ENCODE results near the gene TMEM69. TPM values are rescaled to one million over a fixed set of nuclear protein-coding genes. Genes with fewer than 3 reads are reported as not detected.

The TMEM69 gene
- total and polyA plus RNA-seq, 10 of the 15 experiments (the other 5 are each of a cell fraction or from before 2014, with no cell fraction given) = 44.6 to 162 (median 88.8) TPM

DNA sequence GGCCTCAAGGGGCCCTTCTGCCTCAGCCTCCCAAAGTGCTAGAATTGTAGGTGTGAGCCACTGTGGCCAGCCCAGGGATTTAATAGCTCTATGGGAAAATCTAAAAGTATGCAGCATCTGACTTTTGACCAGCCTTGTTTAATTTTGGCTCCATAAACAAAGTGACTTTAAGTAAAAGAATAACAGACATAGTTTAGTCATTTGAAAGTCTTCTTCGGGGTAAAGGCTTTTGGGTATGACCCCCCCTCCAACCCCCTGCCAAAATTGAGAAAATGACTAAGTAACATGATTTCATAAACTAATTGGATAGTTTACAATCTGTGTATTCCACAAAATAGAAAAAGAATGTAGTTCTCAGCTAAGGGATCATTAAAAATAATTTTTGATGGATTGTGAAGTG lies 18.6 kb upstream of the TMEM69 start:
- Histone ChIP-seq H3K27ac (ENCODE audit: control insufficient read depth, insufficient read depth) (no peak overlapping the region), H3K79me2 (ENCODE audit: control insufficient read depth, insufficient read depth, low read length) (peaks cover 79% of the 10 kb centered on the region), H3K27me3 (replicated peaks in 1 of 2; ENCODE audit: control insufficient read depth in 2 of 2, insufficient read depth in 2 of 2, low read length in 1 of 2) (no peaks in the 10 kb centered on the region), H3K9me3 (replicated peaks; ENCODE audit: control insufficient read depth, insufficient read depth, low read length) (no peaks in the 10 kb centered on the region), H3K9ac (ENCODE audit: control insufficient read depth, insufficient read depth, low read length) (no peak overlapping the region), H3K36me3 (ENCODE audit: control insufficient read depth in 2 of 2, insufficient read depth in 2 of 2, low read length in 1 of 2) (peaks cover 0 to 3% of the 10 kb centered on the region in 2 experiments; a peak in 3 of 4 replicates), H3K4me1 (ENCODE audit: control insufficient read depth, insufficient read depth, low read length) (no peaks in the 10 kb centered on the region), H4K20me1 (ENCODE audit: control insufficient read depth, insufficient read depth) (peaks cover 3% of the 10 kb centered on the region), H3K4me2 (ENCODE audit: control insufficient read depth, insufficient read depth) (no peak overlapping the region), H3K4me3 (no peak overlapping the region), H2AFZ (ENCODE audit: control insufficient read depth, low read depth, low read length) (no peak overlapping the region)
- in situ Hi-C loops (cut with MboI) (no loop called here), intact Hi-C loops (cut with micrococcal nuclease; ENCODE audit: unreplicated experiment) (no loop called here)
- ChIA-PET CTCF (no interaction called here), SMC1A (ENCODE audit: uncharacterized antibody, unreplicated experiment) (interaction anchor here (1.0 to 1.2 kb wide), 3 partner anchors 8 to 175 kb away, joined by 3 read pairs; no protein-coding TSS in a partner anchor), POLR2A (interaction anchor here (0.6 kb wide), 1 partner anchor 257 kb away, joined by 3 read pairs; no protein-coding TSS in a partner anchor), RAD21 (ENCODE audit: unreplicated experiment) (no interaction called here)
- DNase-seq (ENCODE audit: low read depth, low spot score) = no peak
- no TSS peak for BruUV-seq (replicated peaks)
- ATAC-seq = no peak
- FAIRE-seq = no peak
- TF ChIP-seq SMAD5 (IDR thresholded peaks at IDR 0.05; ENCODE audit: low read depth) = no peak
- 95% methylated on average over 1 of the region's 1 CpG for WGBS (ENCODE audit: insufficient coverage, insufficient replicate concordance, low lambda C conversion rate, missing lambda C conversion rate)

DNA sequence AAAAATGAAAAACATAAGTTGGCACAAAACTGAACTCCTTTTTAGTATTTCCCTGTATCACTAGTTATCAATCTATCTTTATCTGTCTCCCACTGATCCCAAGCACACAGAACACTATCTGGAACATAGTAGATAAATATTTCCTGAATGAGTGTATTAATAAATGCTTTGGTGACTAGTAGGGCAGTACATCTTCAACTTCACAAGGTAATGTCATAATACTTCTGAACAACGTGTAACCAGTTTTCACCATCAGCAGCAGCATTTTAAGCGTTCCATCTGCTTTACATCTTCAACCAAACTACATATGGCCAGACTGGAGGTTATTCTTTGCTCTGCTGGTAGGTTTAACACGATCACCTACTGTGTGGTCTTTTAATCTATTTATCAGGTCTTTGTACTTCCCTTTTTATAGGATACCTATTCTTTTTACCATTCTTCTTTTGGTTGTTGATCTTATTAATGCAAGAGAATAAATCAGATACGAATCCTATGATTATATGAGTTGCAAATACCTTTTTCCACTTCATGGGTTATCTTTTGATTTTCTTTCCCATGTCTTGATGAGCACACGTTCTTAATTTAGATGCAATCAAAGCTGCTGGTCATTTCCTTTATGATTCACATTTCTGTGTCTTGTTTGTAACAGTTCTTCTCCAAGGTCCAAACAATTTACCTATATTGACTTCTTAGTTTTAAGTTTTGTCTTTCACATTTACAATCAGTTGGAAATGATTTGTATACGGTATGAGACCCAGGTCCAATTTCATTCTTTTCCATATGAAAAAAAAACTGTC lies 17.9 kb upstream of the TMEM69 start:
- RAD21 ChIA-PET (ENCODE audit: unreplicated experiment) = no interaction called here
- WGBS (ENCODE audit: insufficient coverage, insufficient replicate concordance, low lambda C conversion rate, missing lambda C conversion rate) = 78% methylated on average over 6 of the region's 6 CpGs
- no peak overlapping the region for H3K4me3 ChIP-seq
- no peaks in the 10 kb centered on the region for H3K4me1 ChIP-seq (ENCODE audit: control insufficient read depth, insufficient read depth, low read length)
- H3K4me2 ChIP-seq (ENCODE audit: control insufficient read depth, insufficient read depth) = no peak overlapping the region
- H2AFZ ChIP-seq (ENCODE audit: control insufficient read depth, low read depth, low read length) = no peak overlapping the region
- POLR2A ChIA-PET = interaction anchor here (0.6 to 1.9 kb wide), 3 partner anchors 12 to 256 kb away, joined by 3 to 8 read pairs (median 4); no protein-coding TSS in a partner anchor
- TSS peak; percentile 2 for BruUV-seq (replicated peaks)
- intact Hi-C loops (cut with micrococcal nuclease; ENCODE audit: unreplicated experiment) (no loop called here), in situ Hi-C loops (cut with MboI) (no loop called here)
- H3K36me3 ChIP-seq (ENCODE audit: control insufficient read depth in 2 of 2, insufficient read depth in 2 of 2, low read length in 1 of 2) = peaks cover 0 to 6% of the 10 kb centered on the region in 2 experiments; a peak in 3 of 4 replicates
- peaks cover 81% of the 10 kb centered on the region for H3K79me2 ChIP-seq (ENCODE audit: control insufficient read depth, insufficient read depth, low read length)
- H3K9me3 ChIP-seq (replicated peaks; ENCODE audit: control insufficient read depth, insufficient read depth, low read length) = no peaks in the 10 kb centered on the region
- no peak for FAIRE-seq
- CTCF ChIA-PET = no interaction called here
- H4K20me1 ChIP-seq (ENCODE audit: control insufficient read depth, insufficient read depth) = peaks cover 3% of the 10 kb centered on the region
- ATAC-seq = no peak
- TF ChIP-seq MEF2B (IDR thresholded peaks at IDR 0.05; ENCODE audit: partially characterized antibody, poor library complexity, severe bottlenecking) (no peak), KDM1A (IDR thresholded peaks at IDR 0.05; ENCODE audit: borderline replicate concordance) (no peak), ETV6 (conservative IDR thresholded peaks at IDR 0.05 in 1 of 2, IDR thresholded peaks at IDR 0.05 in 1 of 2; ENCODE audit: borderline replicate concordance in 1 of 2, low read depth in 1 of 2) (no peak)
- H3K9ac ChIP-seq (ENCODE audit: control insufficient read depth, insufficient read depth, low read length) = no peak overlapping the region
- no peak for DNase-seq (ENCODE audit: low read depth, low spot score)
- H3K27ac ChIP-seq (ENCODE audit: control insufficient read depth, insufficient read depth) = no peak overlapping the region
- SMC1A ChIA-PET (ENCODE audit: uncharacterized antibody, unreplicated experiment) = interaction anchor here (1.2 to 1.7 kb wide), 2 partner anchors 10 to 145 kb away, joined by 3 to 4 read pairs; no protein-coding TSS in a partner anchor
- H3K27me3 ChIP-seq (replicated peaks in 1 of 2; ENCODE audit: control insufficient read depth in 2 of 2, insufficient read depth in 2 of 2, low read length in 1 of 2) = no peaks in the 10 kb centered on the region
